HUES48 (cell line): Measurements from ENCODE around the gene SLC31A1.

Source experiments
- H3K27ac ChIP-seq: one replicate; pipeline ENCODE4 v1.7.0; 2013; ENCODE audit warnings: low read depth, low read length, inconsistent platforms
- H3K27me3 ChIP-seq: 2 replicates; pipeline ENCODE4 v1.6.1; 2013; ENCODE audit warnings: mild to moderate bottlenecking, low read length; ENCODE audit not compliant: control insufficient read depth, insufficient read depth
- H3K36me3 ChIP-seq: 2 replicates; pipeline ENCODE4 v1.6.1; 2013; ENCODE audit warnings: low read length; ENCODE audit not compliant: control insufficient read depth, insufficient read depth
- H3K4me1 ChIP-seq: 2 replicates; pipeline ENCODE4 v1.6.1; 2013; ENCODE audit warnings: mild to moderate bottlenecking, low read length; ENCODE audit not compliant: control insufficient read depth, insufficient read depth
- H3K4me3 ChIP-seq: 2 replicates; pipeline ENCODE4 v1.5.1; 2013; ENCODE audit warnings: mild to moderate bottlenecking, low read depth, low read length
- H3K9ac ChIP-seq: 2 replicates; pipeline ENCODE4 v1.6.1; 2013; ENCODE audit warnings: mild to moderate bottlenecking, low read depth, low read length, moderate library complexity
- H3K9me3 ChIP-seq: 2 replicates; pipeline ENCODE4 v1.6.1; 2013; ENCODE audit warnings: low read length; ENCODE audit not compliant: control insufficient read depth, insufficient read depth

Gene SLC31A1

GRCh38 chr9:113221003-113221799 lies at the start of gene SLC31A1, which contains the start of gene FKBP15:
Gene SLC31A1 (plus strand): TSS chr9:113221544. CDS start chr9:113256149, 34,605 bp downstream.
Gene FKBP15 (minus strand): TSS chr9:113221277. CDS start chr9:113221243, 34 bp downstream.
- Histone ChIP-seq H3K27ac (peak within 1 kb of the TSS; percentile 84), H3K36me3 (peaks cover 6% of the 10 kb centered on the region), H3K4me1 (no peaks in the 10 kb centered on the region)

GRCh38 chr9:113173341-113173740 lies 48.0 kb upstream of the SLC31A1 start:
- Histone ChIP-seq H3K4me3 (no peak overlapping the region), H3K27ac (no peak overlapping the region), H3K4me1 (no peaks in the 10 kb centered on the region), H3K9ac (no peak overlapping the region), H3K27me3 (no peaks in the 10 kb centered on the region), H3K36me3 (peaks cover 87% of the 10 kb centered on the region), H3K9me3 (no peaks in the 10 kb centered on the region)

More at GRCh38 chr9:113221003-113221799, at the start of gene SLC31A1, which contains the start of gene FKBP15:
- Histone ChIP-seq H3K9ac (peak within 1 kb of the TSS; percentile 85), H3K27me3 (no peaks in the 10 kb centered on the region), H3K4me3 (peak within 1 kb of the TSS; percentile 93), H3K9me3 (no peaks in the 10 kb centered on the region)

- Histone ChIP-seq H3K4me1 (no peaks in the 10 kb centered on the region), H3K27ac (no peak overlapping the region), H3K9me3 (no peaks in the 10 kb centered on the region), H3K9ac (no peak overlapping the region), H3K27me3 (no peaks in the 10 kb centered on the region), H3K4me3 (no peak overlapping the region), H3K36me3 (peaks cover 83% of the 10 kb centered on the region)
These were observed 44.5 kb upstream of the SLC31A1 start for GRCh38 chr9:113176803-113177202.

- Histone ChIP-seq H3K27me3 (no peaks in the 10 kb centered on the region), H3K4me3 (no peak overlapping the region), H3K9ac (no peak overlapping the region), H3K27ac (no peak overlapping the region), H3K36me3 (peaks cover 87% of the 10 kb centered on the region), H3K4me1 (no peaks in the 10 kb centered on the region), H3K9me3 (no peaks in the 10 kb centered on the region)
These were observed 44.1 kb upstream of the SLC31A1 start for GRCh38 chr9:113177251-113177650.

GRCh38 chr9:113178087-113178486 lies 43.3 kb upstream of the SLC31A1 start:
- no peaks in the 10 kb centered on the region for H3K9me3 ChIP-seq
- no peak overlapping the region for H3K27ac ChIP-seq
- H3K9ac ChIP-seq: no peak overlapping the region
- no peak overlapping the region for H3K4me3 ChIP-seq
- no peaks in the 10 kb centered on the region for H3K27me3 ChIP-seq
- no peaks in the 10 kb centered on the region for H3K4me1 ChIP-seq
- peaks cover 87% of the 10 kb centered on the region for H3K36me3 ChIP-seq

GRCh38 chr9:113179839-113180238 lies 41.5 kb upstream of the SLC31A1 start:
- H3K9me3 ChIP-seq: no peaks in the 10 kb centered on the region
- H3K27ac ChIP-seq: no peak overlapping the region
- H3K4me3 ChIP-seq: no peak overlapping the region
- no peaks in the 10 kb centered on the region for H3K4me1 ChIP-seq
- no peak overlapping the region for H3K9ac ChIP-seq
- peaks cover 90% of the 10 kb centered on the region for H3K36me3 ChIP-seq
- no peaks in the 10 kb centered on the region for H3K27me3 ChIP-seq

GRCh38 chr9:113181165-113181564 lies 40.2 kb upstream of the SLC31A1 start:
- Histone ChIP-seq H3K4me3 (no peak overlapping the region), H3K36me3 (peaks cover 91% of the 10 kb centered on the region), H3K9me3 (no peaks in the 10 kb centered on the region), H3K27ac (no peak overlapping the region), H3K4me1 (no peaks in the 10 kb centered on the region), H3K9ac (no peak overlapping the region), H3K27me3 (no peaks in the 10 kb centered on the region)

- Histone ChIP-seq H3K27ac (no peak overlapping the region), H3K36me3 (peaks cover 88% of the 10 kb centered on the region), H3K4me1 (no peaks in the 10 kb centered on the region)
These were observed 37.3 kb upstream of the SLC31A1 start for GRCh38 chr9:113183956-113184488.

GRCh38 chr9:113184539-113184938 lies 36.8 kb upstream of the SLC31A1 start:
- H3K9me3 ChIP-seq: no peaks in the 10 kb centered on the region
- H3K4me3 ChIP-seq: no peak overlapping the region
- no peak overlapping the region for H3K27ac ChIP-seq
- H3K4me1 ChIP-seq: no peaks in the 10 kb centered on the region
- H3K27me3 ChIP-seq: no peaks in the 10 kb centered on the region
- H3K36me3 ChIP-seq: peaks cover 88% of the 10 kb centered on the region
- H3K9ac ChIP-seq: no peak overlapping the region

More at GRCh38 chr9:113183956-113184488, 37.3 kb upstream of the SLC31A1 start:
- Histone ChIP-seq H3K9me3 (no peaks in the 10 kb centered on the region), H3K4me3 (no peak overlapping the region), H3K9ac (no peak overlapping the region), H3K27me3 (no peaks in the 10 kb centered on the region)

GRCh38 chr9:113185271-113185670 lies 36.1 kb upstream of the SLC31A1 start:
- Histone ChIP-seq H3K36me3 (peaks cover 87% of the 10 kb centered on the region), H3K9me3 (no peaks in the 10 kb centered on the region), H3K9ac (no peak overlapping the region), H3K27ac (no peak overlapping the region), H3K4me1 (no peaks in the 10 kb centered on the region), H3K4me3 (no peak overlapping the region), H3K27me3 (no peaks in the 10 kb centered on the region)

GRCh38 chr9:113186137-113186755 lies 35.1 kb upstream of the SLC31A1 start:
- H3K27me3 ChIP-seq: no peaks in the 10 kb centered on the region
- H3K9me3 ChIP-seq: no peaks in the 10 kb centered on the region
- no peaks in the 10 kb centered on the region for H3K4me1 ChIP-seq
- no peak overlapping the region for H3K27ac ChIP-seq
- no peak overlapping the region for H3K4me3 ChIP-seq
- no peak overlapping the region for H3K9ac ChIP-seq
- H3K36me3 ChIP-seq: peaks cover 79% of the 10 kb centered on the region
